PC-3 (cell line): ENCODE results near the gene AZIN2.

Source experiments
- CTCF ChIP-seq: fragments of 300-600 bp; sonication (generic); conservative IDR thresholded peaks from 2 replicates; pipeline ENCODE4 v1.5.1; 2017; ENCODE audit warnings: antibody characterized with exemption, low read depth, mild to moderate bottlenecking, low read length
- EZH2 ChIP-seq: fragments of 300-600 bp; sonication (generic); IDR thresholded peaks from one replicate; pipeline ENCODE4 v1.6.1; 2017; ENCODE audit warnings: antibody characterized with exemption, mild to moderate bottlenecking, low read length; ENCODE audit not compliant: unreplicated experiment
- EZH2phosphoT487 ChIP-seq: fragments of 300-600 bp; sonication (generic); IDR thresholded peaks from 2 replicates; pipeline ENCODE4 v1.6.1; 2018; ENCODE audit warnings: mild to moderate bottlenecking, antibody characterized with exemption, low read length, borderline replicate concordance

GRCh38 chr1:33121728-33122127 lies 40.8 kb downstream of the AZIN2 start:
- TF ChIP-seq CTCF (no peak), EZH2 (no peak), EZH2phosphoT487 (no peak)
